Measurements from ENCODE around the gene GGT7.

Gene GGT7

GRCh38 chr20:34859826-34860545 lies 12.7 kb downstream of the GGT7 start:
- no peak overlapping the region for H3K4me3 ChIP-seq (ENCODE audit: low read length)
- DNase-seq (ENCODE audit: low read depth) = no peak
- TF ChIP-seq, protein P1, sequence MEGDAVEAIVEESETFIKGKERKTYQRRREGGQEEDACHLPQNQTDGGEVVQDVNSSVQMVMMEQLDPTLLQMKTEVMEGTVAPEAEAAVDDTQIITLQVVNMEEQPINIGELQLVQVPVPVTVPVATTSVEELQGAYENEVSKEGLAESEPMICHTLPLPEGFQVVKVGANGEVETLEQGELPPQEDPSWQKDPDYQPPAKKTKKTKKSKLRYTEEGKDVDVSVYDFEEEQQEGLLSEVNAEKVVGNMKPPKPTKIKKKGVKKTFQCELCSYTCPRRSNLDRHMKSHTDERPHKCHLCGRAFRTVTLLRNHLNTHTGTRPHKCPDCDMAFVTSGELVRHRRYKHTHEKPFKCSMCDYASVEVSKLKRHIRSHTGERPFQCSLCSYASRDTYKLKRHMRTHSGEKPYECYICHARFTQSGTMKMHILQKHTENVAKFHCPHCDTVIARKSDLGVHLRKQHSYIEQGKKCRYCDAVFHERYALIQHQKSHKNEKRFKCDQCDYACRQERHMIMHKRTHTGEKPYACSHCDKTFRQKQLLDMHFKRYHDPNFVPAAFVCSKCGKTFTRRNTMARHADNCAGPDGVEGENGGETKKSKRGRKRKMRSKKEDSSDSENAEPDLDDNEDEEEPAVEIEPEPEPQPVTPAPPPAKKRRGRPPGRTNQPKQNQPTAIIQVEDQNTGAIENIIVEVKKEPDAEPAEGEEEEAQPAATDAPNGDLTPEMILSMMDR (conservative IDR thresholded peaks at IDR 0.05; ENCODE audit: low read length) = no peak

- no peak overlapping the region for H3K4me3 ChIP-seq (ENCODE audit: low read length)
- TF ChIP-seq, protein P1 (conservative IDR thresholded peaks at IDR 0.05; ENCODE audit: low read length) = no peak
- no peak for DNase-seq (ENCODE audit: low read depth)
Measured at GRCh38 chr20:34859367-34859766, 13.3 kb downstream of the GGT7 start.

- DNase-seq (ENCODE audit: low read depth) = no peak
- no peak overlapping the region for H3K4me3 ChIP-seq (ENCODE audit: low read length)
- TF ChIP-seq, protein P1 (conservative IDR thresholded peaks at IDR 0.05; ENCODE audit: low read length) = no peak
Measured at GRCh38 chr20:34852298-34852697, 20.4 kb downstream of the GGT7 start.

- no peak for DNase-seq (ENCODE audit: low read depth)
- TF ChIP-seq, protein P1 (conservative IDR thresholded peaks at IDR 0.05; ENCODE audit: low read length) = no peak
- no peak overlapping the region for H3K4me3 ChIP-seq (ENCODE audit: low read length)
Measured at GRCh38 chr20:34850969-34851368, 21.7 kb downstream of the GGT7 start.

- no peak for DNase-seq (ENCODE audit: low read depth)
- no peak overlapping the region for H3K4me3 ChIP-seq (ENCODE audit: low read length)
- TF ChIP-seq, protein P1 (conservative IDR thresholded peaks at IDR 0.05; ENCODE audit: low read length) = no peak
Measured at GRCh38 chr20:34849778-34850177, 22.9 kb downstream of the GGT7 start.

DNA sequence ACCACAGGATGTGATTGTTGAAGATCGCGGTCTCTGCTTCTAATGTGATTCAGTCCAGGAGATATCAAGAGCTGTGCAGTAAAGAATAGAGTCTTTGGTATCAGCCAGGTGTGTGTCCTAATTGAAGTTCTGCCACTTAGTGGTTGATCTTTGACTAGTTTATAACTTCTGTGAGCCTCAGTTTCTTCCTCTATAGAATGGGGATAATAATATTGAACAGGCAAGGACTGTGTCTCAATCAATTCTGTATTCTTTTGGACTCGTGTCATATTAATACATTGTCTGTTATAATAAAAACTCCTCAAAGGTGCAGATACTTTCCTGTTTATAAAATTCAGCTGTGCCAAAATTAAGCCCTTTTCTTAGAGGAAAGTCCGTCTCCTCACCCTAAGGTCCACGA lies 24.1 kb downstream of the GGT7 start:
- TF ChIP-seq, protein P1 (conservative IDR thresholded peaks at IDR 0.05; ENCODE audit: low read length) = no peak
- no peak overlapping the region for H3K4me3 ChIP-seq (ENCODE audit: low read length)
- no peak for DNase-seq (ENCODE audit: low read depth)

DNA sequence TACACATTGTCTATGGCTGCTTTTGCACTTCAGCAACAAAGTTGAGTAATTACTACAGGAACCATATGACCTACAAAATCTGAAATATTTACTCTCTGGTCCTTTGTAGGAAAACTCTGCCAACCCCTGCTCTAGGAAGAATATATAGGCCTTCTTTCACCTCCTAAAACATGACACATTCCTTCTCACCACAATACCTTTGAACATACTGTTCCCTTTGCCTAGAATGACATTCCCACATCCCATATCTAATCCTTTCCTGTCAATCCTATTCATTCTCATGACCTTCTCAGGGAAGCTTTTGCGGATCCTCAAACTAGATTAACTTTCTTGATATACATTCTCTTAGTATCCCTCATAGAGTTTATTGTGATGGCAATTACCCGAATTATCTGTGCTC lies 29.2 kb downstream of the GGT7 start:
- H3K4me3 ChIP-seq (ENCODE audit: low read length) = no peak overlapping the region
- TF ChIP-seq, protein P1 (conservative IDR thresholded peaks at IDR 0.05; ENCODE audit: low read length) = no peak
- no peak for DNase-seq (ENCODE audit: low read depth)

Measured in AG10803 (cell line).